ENCODE results near the gene SKAP1. TPM values are rescaled to one million over a fixed set of nuclear protein-coding genes. Genes with fewer than 3 reads are reported as not detected.
"Not testable (repeated sequence)": the region's sequence is repeated elsewhere in the genome, so short reads cannot be mapped to it uniquely, and the experiment has no call there.

The SKAP1 gene
- total RNA-seq, 1 donor from 2014 or later = 25.4 TPM

DNA sequence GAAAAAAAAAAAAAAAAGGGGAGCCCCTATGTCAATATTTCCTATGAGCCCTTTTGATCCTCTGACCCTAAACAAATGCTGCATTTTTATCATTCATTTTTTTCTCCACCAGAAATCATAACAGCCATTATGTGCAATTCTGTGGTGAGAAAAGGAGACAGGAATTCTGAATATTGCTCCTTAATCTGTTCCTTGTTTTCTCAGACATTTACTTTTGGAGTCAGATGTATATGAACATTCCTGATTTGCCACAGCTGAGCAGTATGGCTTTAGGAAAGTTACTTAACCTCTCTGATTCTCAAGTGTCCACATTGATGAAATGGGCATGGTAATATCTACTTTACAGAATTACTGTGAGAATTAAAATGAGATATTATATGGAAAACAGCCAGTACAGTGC, 144.4 kb downstream of the SKAP1 start:
- DNase-seq (ENCODE audit: low spot score) = no peak

DNA sequence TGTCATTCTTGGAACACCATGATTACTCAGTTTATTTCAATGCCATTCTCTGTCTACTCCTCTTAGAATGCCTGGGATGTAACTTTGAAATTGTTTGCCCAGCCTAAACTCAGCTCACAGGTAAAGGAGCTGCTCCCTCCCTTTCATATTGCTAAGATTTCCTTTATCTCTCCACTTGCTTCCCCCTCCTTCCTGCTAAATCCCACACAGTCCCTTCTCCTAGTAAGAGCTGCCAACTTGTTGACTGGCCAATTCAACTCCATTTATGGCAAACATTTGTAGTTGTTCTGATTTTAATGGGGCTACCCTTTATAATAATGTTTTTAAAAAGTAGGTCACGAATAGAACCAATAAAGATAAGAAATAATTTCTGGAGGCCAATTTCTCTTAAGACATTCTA, 146.1 kb downstream of the SKAP1 start:
- DNase-seq (ENCODE audit: low spot score) = no peak

DNA sequence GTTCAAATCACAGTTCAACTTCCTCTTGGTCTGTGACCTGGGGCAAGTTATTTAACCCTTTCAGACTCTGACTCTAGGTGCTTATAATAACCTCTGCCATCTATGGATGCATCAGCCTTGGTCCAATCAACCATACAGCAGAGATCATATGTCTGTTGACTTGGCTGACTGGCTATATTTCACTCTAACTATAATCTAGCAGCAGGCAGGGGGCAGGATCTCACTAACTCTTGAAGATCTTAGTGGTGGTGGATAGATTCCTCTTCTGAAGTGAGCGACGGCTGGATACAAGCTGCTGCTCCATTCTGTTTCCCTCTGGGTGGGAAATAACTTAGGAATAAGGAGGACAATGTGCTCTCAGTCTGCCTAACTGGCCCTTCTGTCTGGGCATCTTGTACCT, 146.6 kb downstream of the SKAP1 start:
- no peak for DNase-seq (ENCODE audit: low spot score)

DNA sequence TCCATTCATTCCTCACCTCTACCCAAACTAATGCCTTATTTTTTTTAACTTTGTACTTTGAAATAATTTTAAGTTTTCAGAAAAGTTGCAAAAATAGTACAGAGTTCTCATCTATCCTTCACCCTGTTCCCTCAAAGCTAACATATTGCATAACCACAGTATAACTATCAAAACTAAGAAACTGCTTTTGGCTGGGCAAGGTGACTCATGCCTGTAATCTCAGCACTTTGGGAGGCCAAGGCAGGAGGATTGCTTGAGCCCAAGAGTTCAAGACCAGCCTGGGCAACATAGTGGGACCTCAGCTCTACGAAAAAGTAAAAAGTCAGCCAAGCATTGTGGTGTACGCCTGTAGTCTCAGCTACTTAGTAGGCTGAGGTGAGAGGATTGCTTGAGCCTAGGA, 147.7 kb downstream of the SKAP1 start:
- DNase-seq (ENCODE audit: low spot score) = no peak

DNA sequence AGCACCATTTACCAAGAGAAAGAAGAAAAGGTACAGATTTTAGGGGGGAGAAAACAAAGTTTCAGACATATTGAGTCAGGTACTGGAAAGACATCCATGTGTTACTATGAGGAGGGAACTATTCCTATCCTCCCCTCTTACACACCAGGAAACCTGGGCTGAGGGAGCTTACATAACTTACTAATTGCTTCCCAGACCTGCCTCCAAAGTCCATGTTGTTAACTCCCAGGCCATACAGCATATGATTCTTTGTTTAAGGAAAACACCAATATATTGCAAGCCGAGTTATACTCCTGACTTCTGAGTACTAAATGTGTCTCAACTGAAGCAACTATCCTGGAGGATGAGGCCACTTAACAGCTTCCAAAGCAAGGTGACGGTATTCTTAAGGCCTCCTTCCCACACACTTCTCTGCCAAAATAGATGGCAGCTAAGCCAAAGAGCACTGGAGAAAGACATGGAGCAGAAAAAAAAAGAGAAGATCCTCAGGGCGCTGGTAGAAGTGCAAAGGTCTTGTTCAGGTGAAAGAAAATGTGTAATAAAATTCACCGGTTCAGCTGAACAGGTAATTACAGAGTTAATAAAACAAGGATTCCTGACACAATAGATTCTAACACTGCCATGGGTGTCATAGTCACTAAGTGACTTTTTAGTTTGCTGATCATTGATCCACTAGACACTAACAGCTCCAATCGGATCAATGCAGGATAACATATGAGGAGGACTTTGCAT, 151.1 kb downstream of the SKAP1 start:
- DNase-seq (ENCODE audit: low spot score) = no peak

DNA sequence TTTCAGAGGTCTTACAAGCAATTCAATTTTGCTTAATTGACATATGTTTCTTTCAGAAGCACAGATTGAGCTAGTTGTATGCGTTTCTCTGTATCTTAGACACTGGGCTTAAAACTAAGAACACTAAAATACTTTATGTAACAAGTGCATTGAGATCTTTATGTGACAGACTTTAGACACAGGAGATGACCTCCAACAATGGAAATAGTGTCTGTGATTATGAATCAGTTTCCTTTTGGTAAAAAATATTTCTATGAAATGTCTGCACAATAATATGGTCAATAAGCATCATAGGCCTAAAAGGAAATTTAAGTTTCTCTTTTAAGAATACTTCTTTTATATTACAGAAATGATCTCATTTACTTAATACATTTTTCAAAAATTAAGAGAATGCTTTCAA, 153.2 kb downstream of the SKAP1 start:
- no peak for DNase-seq (ENCODE audit: low spot score)

DNA sequence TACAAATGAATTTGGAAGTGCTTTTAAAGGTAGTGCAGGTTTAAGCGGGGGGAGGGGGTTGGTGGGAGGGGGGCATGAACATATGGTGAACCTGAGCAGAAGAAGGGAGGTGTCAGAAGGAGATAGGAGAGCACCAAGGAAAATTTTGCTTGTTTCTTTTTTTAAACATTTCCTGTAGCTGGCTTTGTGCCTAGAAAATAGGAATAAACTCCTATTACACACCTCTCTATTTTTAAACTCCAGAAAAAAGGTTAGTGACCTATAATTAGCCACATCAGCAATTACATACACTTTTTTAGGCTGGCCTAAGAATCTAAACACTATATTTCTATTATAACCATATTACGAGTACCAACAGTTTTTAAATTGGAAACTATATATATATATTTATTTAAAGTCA, 159.1 kb downstream of the SKAP1 start:
- no peak for DNase-seq (ENCODE audit: low spot score)

DNA sequence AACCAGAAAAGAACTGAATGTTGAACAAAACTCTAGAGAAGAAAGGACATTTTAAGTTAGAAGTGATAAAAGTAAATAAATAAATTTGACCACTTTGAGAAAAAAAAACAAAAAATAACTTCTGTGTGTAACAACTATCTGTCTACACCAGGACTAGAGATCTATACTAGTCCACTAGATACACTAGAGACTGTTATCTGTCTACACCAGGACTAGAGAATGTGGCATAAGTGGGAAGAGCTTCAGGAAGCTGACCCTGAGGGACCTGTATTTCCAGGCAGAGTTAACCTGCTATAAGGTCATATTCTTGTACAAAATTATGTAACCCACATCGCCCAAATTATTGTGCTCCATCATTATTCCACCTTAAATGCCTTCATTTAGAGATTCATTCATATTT, 160.8 kb downstream of the SKAP1 start:
- DNase-seq (ENCODE audit: low spot score) = no peak

DNA sequence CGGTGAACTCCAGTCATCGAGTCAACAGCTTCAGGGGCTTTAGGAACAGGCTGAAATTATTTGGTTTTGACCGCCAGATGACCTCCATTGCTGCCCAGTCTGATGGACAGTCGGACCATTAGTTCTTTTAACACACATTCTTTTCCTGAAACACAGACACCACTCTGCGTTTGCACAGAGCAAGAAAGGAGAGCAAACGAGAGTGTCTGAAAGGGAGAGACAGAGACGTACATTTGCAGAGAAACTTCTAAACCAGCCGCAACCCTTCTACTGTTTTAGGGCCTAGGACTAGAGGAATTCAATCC, 166.3 kb downstream of the SKAP1 start:
- no peak for DNase-seq (ENCODE audit: low spot score)

DNA sequence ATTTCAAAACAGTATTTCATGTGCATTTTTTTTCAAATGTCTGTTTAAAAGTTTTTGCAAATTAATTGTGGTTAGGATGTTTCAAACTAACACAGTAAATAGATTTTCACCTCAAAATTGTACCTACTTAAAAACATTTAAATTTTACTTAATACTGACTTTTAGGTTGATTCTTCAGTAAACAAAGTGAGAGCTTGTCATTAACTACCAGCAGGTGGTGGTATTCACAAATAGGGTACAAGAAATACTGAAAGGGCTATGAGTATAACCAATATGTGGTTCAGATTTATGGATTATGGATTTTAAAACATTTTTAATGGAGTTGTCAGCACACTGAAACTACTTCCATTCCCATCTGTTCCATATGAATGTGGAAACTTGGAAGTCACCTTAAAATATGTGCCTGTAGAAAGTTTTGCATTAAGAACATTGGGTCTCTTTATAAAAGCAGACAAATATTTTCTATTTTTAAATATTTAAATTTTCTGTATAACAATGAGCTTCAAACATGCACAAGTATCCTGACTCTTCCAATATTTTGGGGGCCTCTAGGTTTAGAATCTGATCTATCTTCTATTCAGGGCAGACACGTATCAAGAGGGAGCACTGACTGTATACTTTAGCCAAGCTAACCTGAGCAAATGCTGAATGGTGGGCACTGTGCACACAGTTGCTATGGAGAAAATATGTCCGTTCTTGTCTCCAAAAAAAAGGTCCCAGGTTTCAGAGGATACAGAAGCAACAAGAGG, 166.9 kb downstream of the SKAP1 start:
- DNase-seq (ENCODE audit: low spot score) = no peak

DNA sequence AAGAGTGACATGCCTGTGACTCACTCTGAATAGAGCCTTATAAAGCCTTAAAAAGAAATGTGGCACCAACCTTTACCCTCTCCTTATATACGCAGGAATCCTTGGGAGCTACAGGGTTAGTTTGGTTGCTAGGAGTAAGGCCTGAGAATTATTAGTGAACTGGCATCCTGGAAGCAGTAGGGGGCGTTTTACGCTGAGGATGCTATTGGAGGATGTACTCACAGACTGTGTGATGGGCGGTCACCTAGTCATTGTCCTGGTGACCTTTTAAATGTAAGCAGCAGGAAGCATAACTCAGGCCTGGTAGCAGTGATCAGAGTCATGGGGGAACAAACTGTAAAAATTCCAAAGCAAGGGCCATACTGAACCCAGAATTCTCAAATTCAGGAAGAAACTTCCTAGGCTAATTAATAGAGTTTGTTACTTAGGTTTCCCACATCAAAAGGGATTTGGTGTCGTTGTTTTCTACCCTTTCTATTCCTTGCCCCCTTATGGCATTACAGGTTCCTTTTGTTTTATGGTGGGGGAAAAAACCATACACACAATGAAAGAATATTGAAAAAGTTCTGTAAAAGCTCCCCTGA, 168.6 kb downstream of the SKAP1 start:
- DNase-seq (ENCODE audit: low spot score) = no peak

DNA sequence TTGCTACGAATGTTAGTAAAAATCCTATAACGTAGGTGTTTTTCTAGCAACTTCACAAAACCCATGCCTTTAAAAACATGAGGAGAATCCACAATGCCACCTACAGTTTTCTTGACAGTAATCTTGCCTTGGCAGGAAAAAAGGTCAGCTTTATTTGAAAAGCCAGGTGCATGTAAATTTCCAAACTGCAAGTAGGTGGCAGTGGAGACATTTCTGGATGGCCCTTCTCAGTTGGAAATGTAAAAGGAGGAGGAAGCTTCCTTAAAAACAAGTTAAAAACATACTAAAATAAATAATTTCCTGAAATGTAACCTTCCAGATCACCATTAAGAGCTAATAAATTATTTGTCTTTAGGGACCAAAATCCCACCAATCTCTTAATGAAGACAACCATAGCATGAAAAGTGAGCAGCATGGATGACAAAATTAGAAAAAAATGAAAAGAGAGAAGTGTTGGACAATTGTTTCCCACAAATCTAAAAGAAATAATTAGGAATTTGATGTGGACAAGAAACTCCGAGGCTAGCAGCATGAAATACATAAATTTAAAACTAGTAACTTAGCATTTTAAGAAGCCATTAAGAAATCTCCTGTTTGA, 170.2 kb downstream of the SKAP1 start:
- no peak for DNase-seq (ENCODE audit: low spot score)

DNA sequence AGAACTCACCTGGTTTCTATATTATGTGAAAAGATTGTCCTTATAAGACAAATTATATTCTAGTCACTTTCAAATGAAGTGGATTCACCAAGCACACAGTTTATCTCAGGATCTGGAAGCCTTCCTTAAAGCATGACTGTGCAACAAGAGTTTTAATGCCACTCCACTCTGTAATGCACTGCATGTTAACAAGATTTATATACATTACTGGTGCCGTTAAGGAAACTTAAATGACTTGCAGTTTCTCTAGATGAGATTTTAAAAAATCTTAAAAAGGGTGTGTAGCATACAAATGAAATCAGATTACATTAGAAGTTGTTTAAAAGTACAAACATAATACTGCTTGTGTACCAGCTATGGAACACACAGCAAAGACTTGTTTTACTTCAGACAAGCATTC, 171.7 kb downstream of the SKAP1 start:
- DNase-seq (ENCODE audit: low spot score) = no peak

DNA sequence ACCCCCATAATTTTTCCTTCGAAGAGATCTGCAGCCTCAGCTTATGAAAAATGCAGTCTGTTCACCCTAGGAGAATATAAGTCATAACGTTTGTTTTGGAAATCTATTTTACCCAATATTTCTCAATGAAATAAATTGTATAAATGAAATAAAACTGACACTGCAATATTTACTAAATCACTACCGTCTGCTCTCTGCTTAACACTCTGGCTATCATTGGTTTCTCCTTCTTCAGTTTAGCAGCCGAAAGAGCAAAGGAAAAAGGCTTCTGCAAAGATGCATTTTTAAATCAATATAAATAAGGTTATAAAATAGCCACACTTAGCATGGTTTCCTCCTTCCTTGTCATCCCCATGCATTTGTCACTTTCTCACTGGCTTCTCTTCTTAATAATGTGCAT, 174.3 kb downstream of the SKAP1 start:
- no peak for DNase-seq (ENCODE audit: low spot score)

DNA sequence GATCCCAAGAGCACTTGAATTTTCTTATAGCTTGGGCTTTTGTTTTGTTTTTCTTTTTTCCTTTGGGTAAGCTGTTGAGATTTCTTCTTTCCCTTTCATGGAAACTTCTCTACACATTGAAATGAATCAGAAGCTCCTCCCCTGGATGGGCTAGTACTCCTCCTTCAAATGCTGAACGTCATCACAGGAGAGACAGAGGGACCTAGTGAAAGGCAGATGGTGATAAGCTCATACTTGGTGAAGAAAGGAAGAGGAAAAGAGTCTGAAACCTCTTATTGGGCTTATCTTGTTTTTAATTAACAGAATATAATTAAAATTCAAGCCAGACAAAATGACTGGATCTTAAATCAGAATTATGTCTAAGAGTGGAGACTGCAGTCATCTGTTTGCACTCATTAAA, 175.1 kb downstream of the SKAP1 start:
- no peak for DNase-seq (ENCODE audit: low spot score)

DNA sequence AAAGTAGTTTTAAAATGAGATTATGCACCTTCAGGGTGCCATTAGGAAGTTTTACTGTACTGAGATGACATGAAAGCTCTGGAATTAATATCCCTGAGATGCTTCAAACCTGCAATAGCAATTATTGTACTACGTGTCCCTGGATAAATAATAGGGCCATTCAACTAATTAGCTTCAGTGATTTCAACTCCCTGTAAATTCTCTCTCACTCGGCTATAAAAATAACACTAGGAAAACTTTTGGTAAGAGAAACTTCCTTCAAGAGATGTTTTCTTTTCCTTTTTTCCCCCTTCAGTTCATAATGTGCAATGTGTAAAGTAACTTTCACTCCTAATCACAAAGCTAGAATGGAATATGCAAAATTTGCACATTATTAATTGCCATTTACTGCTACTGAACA, 176.0 kb downstream of the SKAP1 start:
- no peak for DNase-seq (ENCODE audit: low spot score)

DNA sequence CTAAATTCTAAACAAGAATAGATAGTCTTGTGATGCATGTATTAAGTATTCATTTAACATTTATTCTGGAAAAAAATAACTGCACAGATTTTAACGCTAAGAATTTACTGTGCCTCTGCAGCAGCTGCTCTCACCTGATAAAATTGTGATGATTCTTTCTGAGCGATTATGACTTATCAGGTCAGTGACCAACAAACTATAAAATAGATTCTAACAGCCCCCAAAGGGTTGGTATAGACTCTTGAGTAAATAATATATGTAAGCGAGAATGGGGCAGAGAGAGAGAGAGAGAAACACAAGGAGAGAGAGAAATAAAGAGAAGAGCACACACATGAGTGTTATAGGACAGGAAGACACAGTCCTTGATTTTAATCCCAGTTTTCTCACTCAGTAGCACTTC, 178.1 kb downstream of the SKAP1 start:
- DNase-seq (ENCODE audit: low spot score) = no peak

DNA sequence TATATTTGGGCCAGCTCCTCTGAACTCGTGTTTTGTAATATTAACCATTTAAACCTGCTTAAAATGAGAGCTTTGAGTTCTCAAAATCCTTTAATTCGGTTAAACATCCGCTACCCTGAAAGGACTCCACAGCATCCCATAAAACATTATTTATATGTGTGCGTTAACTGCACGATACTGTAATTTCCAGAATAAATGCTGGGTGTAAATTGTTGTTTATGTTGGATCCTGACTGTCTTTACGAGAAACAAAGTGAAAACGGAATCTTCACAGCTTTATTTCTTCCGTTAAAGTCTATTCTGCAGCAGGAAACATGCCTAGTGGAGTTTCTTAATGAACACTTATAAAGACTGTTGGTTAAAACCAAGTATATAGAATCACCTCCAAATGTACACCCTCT, 179.1 kb downstream of the SKAP1 start:
- DNase-seq (ENCODE audit: low spot score) = no peak

DNA sequence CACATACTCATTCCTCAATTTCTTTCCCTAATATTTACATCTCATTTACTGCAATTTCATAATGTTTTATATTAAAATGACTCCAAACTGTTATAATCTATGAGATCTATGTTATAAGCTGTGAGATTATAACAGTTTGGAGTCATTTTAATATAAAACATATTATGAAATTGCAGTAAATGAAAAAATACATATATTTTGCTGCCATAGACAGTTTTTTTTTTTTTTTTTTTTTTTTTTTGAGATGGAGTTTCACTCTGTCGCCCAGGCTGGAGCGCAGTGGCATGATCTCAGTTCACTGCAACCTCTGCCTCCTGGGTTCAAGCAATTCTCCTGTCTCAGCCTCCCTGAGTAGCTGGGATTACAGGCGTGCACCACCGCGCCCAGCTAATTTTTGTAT, 180.0 kb downstream of the SKAP1 start:
- DNase-seq (ENCODE audit: low spot score) = not testable (repeated sequence)

DNA sequence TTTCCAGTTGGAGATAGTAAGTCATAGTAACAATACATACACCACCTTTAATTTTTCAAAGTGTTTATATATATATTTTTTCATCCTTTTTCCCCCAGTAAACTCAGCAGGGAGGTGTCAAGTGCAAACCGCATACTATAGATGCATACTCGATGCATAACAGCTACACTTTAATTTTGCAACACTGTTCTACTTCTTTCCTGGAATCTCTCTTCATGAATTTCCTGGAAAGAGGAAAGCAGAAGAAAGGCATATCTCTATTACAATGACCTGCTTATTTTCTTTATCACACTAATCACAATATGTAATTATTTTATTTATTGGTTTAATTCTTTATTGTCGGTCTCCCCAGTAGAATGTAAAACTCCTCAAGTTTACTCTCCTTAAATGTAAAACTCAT, 182.4 kb downstream of the SKAP1 start:
- DNase-seq (ENCODE audit: low spot score) = no peak

DNA sequence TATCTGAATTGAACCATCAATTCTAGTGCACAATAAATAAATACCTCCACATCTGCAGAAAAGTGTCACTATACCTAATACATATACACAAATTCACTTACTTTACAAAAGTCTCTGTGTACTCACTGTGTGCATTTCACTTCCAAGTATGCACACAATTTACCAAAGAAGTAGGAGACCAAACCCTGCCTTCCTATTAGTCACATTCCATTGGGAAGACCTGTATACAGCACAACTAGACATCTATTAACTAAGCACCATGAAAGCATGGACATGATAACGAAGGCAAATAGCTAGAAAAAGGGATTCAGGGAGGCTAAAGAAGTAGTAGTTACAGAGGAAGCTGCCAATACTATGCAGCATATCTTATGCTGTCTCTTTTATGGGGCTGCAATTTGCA, 183.0 kb downstream of the SKAP1 start:
- no peak for DNase-seq (ENCODE audit: low spot score)

DNA sequence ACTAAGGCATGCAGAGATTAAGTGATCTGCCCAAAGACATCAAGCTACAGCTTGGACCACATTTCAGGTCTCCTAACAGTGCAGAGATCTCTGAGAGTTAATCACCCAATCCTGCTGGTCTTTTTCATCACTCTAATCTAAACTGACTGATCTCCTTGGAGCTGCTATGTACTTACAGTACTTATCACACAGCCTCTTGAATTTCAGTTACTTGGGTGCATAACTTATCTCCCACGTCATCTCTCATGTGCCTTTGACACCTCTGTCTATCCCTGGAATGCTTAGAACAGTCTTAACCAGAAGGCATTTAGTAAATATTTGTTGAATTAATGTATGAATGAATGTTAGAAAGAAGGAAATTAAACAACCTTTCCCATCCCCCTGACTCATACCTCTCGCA, 183.4 kb downstream of the SKAP1 start:
- DNase-seq (ENCODE audit: low spot score) = no peak

DNA sequence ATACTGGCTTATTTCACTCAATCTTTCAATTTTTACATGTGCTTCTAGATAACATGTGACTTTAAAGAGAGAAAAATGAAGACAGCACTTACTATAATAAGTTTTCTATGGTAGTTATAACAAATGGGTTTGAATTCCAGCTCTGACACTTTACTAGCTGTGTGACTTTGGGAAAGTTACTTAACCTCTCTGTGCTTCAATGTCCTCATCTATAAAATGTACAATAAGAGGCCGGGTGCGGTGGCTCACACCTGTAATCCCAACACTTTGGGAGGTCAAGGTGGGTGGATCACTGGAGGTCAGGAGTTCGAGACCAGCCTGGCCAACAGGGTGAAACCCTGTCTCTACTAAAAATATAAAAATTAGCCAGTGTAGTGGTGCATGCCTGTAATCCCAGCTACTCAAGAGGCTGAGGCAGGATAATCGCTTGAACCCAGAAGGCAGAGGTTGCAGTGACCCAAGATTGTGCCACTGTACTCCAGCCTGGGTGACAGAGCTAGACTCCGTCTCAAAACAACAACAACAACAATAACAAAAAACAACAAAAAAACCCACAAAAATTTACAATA, 184.5 kb downstream of the SKAP1 start:
- DNase-seq (ENCODE audit: low spot score) = not testable (repeated sequence)
